Left forelimb (tissue), 1 donor: ENCODE data around the gene CEND1.
A peak's percentile ranks its signal among the peaks of the same experiment; 100 is the strongest.

Experiments used
- DNase-seq: peaks from one replicate; pipeline ENCODE4 v3.0.0-alpha.2; 2018; ENCODE audit warnings: low spot score

CEND1 gene

GRCh38 chr11:827146-827896 lies 37.4 kb upstream of the CEND1 start:
- DNase-seq: no peak

DNA sequence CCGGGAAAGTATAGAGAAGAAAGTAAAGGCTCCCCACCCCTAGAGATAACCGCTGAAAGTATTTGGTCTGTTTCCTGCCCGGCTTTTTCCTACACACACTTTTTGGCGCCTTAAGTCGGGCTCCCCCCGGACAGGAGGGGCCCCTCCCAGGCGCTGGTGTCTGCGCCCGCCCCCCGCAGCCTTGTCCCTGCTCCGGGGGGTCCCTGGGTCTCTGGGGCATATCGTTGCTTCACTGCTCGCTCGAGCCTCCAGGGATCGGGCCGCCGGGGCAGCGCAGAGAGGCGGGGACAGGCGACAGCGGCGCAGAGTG lies 36.9 kb upstream of the CEND1 start:
- no peak for DNase-seq

GRCh38 chr11:826227-826621 lies 36.3 kb upstream of the CEND1 start:
- DNase-seq: no peak

GRCh38 chr11:825366-826226 lies 35.7 kb upstream of the CEND1 start:
- no peak for DNase-seq

DNA sequence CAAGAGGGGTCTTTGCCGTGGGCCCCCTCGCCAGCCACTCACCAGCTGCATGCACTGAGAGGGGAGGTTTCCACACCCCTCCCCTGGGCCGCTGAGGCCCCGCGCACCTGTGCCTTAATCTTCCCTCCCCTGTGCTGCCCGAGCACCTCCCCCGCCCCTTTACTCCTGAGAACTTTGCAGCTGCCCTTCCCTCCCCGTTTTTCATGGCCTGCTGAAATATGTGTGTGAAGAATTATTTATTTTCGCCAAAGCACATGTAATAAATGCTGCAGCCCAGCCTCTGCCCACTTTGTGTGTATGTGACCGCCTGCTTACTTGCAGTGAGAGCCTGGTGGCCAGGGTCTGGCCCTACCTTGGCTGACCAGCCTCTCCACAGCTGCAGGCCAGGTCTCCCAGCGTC lies 35.1 kb upstream of the CEND1 start:
- no peak for DNase-seq

- no peak for DNase-seq
These were observed 34.5 kb upstream of the CEND1 start for GRCh38 chr11:824292-824880.

- no peak for DNase-seq
These were observed 33.8 kb upstream of the CEND1 start for GRCh38 chr11:823441-824291.

- DNase-seq: no peak
These were observed 31.9 kb upstream of the CEND1 start for GRCh38 chr11:821512-822371.

DNA sequence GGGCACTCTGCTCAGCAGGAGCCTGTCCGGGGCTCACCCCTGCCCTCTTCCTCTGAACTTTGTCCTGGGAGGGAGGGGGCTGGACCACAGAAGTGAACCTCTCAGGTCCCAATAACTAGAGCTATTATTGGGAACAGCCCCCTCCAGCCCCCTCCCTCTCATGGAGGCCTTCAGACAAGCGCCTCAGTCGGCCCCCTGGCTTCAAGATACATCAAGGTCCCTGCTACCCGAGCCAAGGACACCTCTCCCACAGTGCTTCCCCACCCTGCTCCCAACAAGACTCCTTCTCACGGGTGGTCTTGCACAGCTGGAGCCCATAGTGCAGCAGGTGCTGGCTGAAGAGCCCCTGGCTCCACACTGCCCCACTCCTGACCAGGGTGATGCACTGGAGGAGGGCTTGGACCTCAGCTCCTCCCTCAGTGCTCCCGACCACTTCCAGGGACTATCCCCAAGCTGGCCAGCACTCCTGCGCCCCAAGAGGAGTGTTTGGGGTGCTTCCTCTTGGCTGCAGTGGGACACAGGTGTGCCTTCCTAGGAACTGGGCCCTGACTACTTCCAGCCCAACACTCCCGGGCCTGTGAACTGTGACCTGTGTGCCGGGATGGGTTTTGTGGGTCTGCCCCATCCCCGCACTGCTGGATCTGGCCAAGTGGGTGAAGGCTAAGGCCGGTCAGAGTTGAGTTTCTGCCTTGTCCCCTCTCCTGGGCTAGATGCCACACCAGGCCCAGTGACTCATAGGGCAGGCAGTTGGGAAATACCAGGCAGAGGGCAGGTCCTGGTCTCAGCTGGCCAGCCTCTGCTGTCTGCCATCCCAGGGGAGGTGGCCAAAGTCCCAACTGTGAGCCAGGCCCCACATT lies 31.0 kb upstream of the CEND1 start:
- no peak for DNase-seq

- no peak for DNase-seq
These were observed 30.2 kb upstream of the CEND1 start for GRCh38 chr11:819943-820649.

DNA sequence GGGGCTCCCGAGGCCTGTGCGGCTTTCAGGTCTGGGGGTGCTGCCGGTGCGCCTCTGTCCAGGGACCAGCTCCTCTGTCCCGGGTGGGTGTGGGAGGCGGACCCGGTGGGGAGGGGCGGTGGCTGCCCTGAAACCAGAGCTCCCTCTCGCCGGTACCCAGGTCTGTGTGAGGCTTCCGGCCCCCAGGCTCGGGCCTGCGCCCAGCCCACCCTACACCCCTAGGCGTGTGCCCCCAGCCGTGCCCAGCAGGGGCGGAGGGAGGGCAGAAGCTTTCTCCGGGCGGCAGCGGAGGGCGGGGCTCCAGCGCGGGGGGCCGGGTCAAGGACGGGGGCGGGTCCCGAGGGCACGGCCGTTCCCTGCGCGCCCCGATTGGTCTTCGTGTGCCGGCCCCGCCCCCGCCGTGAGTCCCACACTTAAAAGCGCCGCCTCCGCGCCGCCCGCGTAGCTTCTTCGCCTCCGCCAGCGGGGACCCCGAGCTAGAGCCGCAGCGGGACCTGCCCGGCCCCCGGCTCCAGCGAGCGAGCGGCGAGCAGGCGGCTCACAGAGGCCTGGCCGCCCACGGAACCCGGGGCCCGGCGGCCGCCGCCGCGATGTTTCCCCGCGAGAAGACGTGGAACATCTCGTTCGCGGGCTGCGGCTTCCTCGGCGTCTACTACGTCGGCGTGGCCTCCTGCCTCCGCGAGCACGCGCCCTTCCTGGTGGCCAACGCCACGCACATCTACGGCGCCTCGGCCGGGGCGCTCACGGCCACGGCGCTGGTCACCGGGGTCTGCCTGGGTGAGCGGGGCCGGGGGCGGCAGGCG lies 29.4 kb upstream of the CEND1 start:
- DNase-seq: peak; percentile 94

GRCh38 chr11:818396-819128 lies 28.7 kb upstream of the CEND1 start, which contains the start of gene PNPLA2:
PNPLA2 (plus strand) TSS chr11:818914; CDS start chr11:819719, 805 bp downstream.
- no peak for DNase-seq

- DNase-seq: no peak
These were observed 26.5 kb upstream of the CEND1 start for GRCh38 chr11:816433-816779.

DNA sequence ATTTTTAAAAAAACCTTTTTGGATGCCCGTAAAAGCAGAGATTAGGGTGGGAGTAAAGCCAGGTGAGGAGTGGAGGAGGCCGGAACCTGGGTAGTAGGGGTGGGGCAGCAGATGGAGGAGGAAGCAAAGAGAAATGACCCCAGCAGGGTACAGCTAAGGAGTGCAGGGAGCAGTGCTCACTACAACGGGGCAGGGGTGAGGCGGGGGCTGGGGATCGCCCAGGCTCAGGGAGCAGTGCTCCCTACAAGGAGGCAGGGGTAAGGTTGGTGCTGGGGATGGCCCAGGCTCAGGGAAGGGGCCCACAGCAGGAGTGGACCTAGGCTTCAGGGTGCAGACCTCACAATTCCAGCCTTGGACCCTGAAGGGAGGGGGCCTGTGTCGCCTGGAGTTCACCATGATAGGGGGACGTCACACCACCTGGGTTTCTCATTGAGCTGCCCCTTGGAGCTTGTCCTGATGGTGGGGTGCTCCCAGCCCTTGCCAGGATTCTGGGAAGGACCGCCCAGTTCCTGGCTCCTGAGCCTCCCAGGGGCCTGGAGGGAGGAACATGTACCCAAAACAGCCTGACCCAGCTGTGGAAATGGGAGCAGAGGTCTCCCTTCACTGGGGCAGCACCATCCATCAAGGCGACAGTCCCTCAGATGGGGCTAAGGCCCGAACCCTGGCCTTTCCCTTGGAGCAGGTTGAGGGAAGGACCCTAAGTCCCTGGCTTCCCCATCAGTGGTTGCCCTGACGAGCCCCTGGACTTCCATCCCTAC lies 26.0 kb upstream of the CEND1 start:
- no peak for DNase-seq

GRCh38 chr11:813456-814096 lies 23.7 kb upstream of the CEND1 start:
- no peak for DNase-seq

- no peak for DNase-seq
These were observed 23.2 kb upstream of the CEND1 start for GRCh38 chr11:813072-813455.

- no peak for DNase-seq
These were observed 22.5 kb upstream of the CEND1 start for GRCh38 chr11:812390-812789.
